HCT116 (cell line): ENCODE data around the gene SNUPN. TPM values are rescaled to one million over a fixed set of nuclear protein-coding genes. Genes with fewer than 3 reads are reported as not detected.
"Not testable (repeated sequence)": the region's sequence is repeated elsewhere in the genome, so short reads cannot be mapped to it uniquely, and the experiment has no call there.

Experiments used
- ATAC-seq: fragments of 200-7000 bp; cut with Tn5 transposase; 2 replicates; pipeline ENCODE4 v1.9.1; 2020; ENCODE audit warnings: mild to moderate bottlenecking, moderate library complexity
- BruUV-seq: library from RNA; stranded (reverse); fragments of 400-500 nt; replicated peaks from 2 replicates; lab custom pipeline; 2021; lab: Mats Ljungman, UMichigan
- CTCF ChIA-PET: fragments of 300-600 bp; sonication (Branson Sonifier 250); formaldehyde crosslinking; loops from one replicate; lab custom pipeline; 2021; ENCODE audit warnings: antibody characterized with exemption; lab: Charles Lee
- POLR2A ChIA-PET: fragments of 300-600, 350-600 bp; sonication (Branson Sonifier 250); formaldehyde crosslinking; loops from one replicate; lab custom pipeline; 2021; ENCODE audit warnings: antibody characterized with exemption; lab: Charles Lee
- RAD21 ChIA-PET, 2 experiments: fragments of 300-600 bp; sonication (Branson Sonifier 250); formaldehyde crosslinking; loops; one replicate each; lab custom pipeline; 2023; ENCODE audit warnings: low total read pairs in 2 of 2; ENCODE audit not compliant: uncharacterized antibody in 2 of 2, unreplicated experiment in 2 of 2, low non-redundant PET in 1 of 2; lab: Charles Lee
- DNase-seq: peaks from one replicate; pipeline ENCODE4 v3.0.0-alpha.2; 2010; ENCODE audit warnings: low read depth, low spot score
- H2AFZ ChIP-seq: fragments of 200-600 bp; shearing (Covaris generic), sonication (generic); 2 replicates; pipeline ENCODE4 v1.6.1; 2017; ENCODE audit warnings: low read depth, mixed run types, mixed read lengths, antibody characterized with exemption, low read length; ENCODE audit not compliant: poor library complexity, severe bottlenecking
- H3K27ac ChIP-seq: 2 replicates; pipeline ENCODE4 v1.5.1; 2012; ENCODE audit warnings: low read depth, low read length
- H3K27me3 ChIP-seq: fragments of 200-600 bp; sonication (generic); 2 replicates; pipeline ENCODE4 v1.6.1; 2016; ENCODE audit warnings: mixed run types, low read length, mixed read lengths; ENCODE audit not compliant: insufficient read depth
- H3K36me3 ChIP-seq, 2 experiments: fragments of 200-500 bp in 1 of 2; fragments of 200-600 bp in 1 of 2; sonication (Bioruptor generic) in 1 of 2; sonication (generic) in 1 of 2; 2 replicates each; pipeline versions ENCODE4 v1.5.1 to v1.6.1; 2014 to 2016; ENCODE audit warnings: low read length in 2 of 2, inconsistent platforms in 1 of 2, mixed read lengths in 1 of 2, mixed run types in 1 of 2; ENCODE audit not compliant: insufficient read depth in 2 of 2, control insufficient read depth in 1 of 2
- H3K4me1 ChIP-seq, 2 experiments: fragments of 200-600 bp in 1 of 2; sonication (generic) in 1 of 2; 2 replicates each; pipeline versions ENCODE4 v1.5.1 to v1.6.1; 2012 to 2017; ENCODE audit warnings: low read length in 2 of 2, inconsistent platforms in 1 of 2, mild to moderate bottlenecking in 1 of 2, mixed read lengths in 1 of 2, mixed run types in 1 of 2, moderate library complexity in 1 of 2; ENCODE audit not compliant: insufficient read depth in 2 of 2, control insufficient read depth in 1 of 2
- H3K4me2 ChIP-seq: fragments of 200-600 bp; sonication (generic); 2 replicates; pipeline ENCODE4 v1.6.1; 2017; ENCODE audit warnings: mixed run types, low read length, mixed read lengths
- H3K4me3 ChIP-seq, 2 experiments: fragments of 200-600 bp in 1 of 2; sonication (generic) in 1 of 2; replicated peaks in 1 of 2; 2 replicates each; pipeline ENCODE4 v1.5.1; 2011 to 2016; ENCODE audit warnings: low read length in 2 of 2, control low read depth in 1 of 2, low read depth in 1 of 2, mild to moderate bottlenecking in 1 of 2, mixed read lengths in 1 of 2, mixed run types in 1 of 2
- H3K79me2 ChIP-seq: fragments of 200-600 bp; sonication (generic); 2 replicates; pipeline ENCODE4 v1.6.1; 2017; ENCODE audit warnings: mild to moderate bottlenecking, mixed run types, low read length, moderate library complexity, mixed read lengths; ENCODE audit not compliant: insufficient read depth
- H3K9ac ChIP-seq: fragments of 200-600 bp; sonication (generic); 2 replicates; pipeline ENCODE4 v1.6.1; 2016; ENCODE audit warnings: low read length, mixed read lengths
- H3K9me2 ChIP-seq: fragments of 200-600 bp; sonication (generic), shearing (Covaris generic); 2 replicates; pipeline ENCODE4 v1.6.1; 2017; ENCODE audit warnings: mixed run types, mild to moderate bottlenecking, moderate library complexity; ENCODE audit not compliant: insufficient read depth
- H3K9me3 ChIP-seq, 2 experiments: fragments of 200-500 bp in 1 of 2; fragments of 200-600 bp in 1 of 2; sonication (Bioruptor generic) in 1 of 2; sonication (generic) in 1 of 2; 2 replicates each; pipeline ENCODE4 v1.6.1; 2014 to 2017; ENCODE audit warnings: low read length in 2 of 2, mixed read lengths in 2 of 2, inconsistent platforms in 1 of 2, low read depth in 1 of 2, mild to moderate bottlenecking in 1 of 2, mixed run types in 1 of 2, moderate library complexity in 1 of 2; ENCODE audit not compliant: control insufficient read depth in 1 of 2, insufficient read depth in 1 of 2
- H4K20me1 ChIP-seq: fragments of 200-600 bp; sonication (generic), shearing (Covaris generic); 2 replicates; pipeline ENCODE4 v1.6.1; 2017; ENCODE audit warnings: mixed run types, mild to moderate bottlenecking, moderate library complexity; ENCODE audit not compliant: insufficient read depth
- CEBPB ChIP-seq: IDR thresholded peaks from 2 replicates; pipeline ENCODE4 v1.6.1; 2012; ENCODE audit warnings: low read depth
- CTCF ChIP-seq, 3 experiments: fragments of 200-600 bp in 1 of 3; sonication (generic) in 1 of 3; IDR thresholded peaks in 2 of 3; conservative IDR thresholded peaks in 1 of 3; 2 replicates each; pipeline ENCODE4 v1.5.1; 2012 to 2017; ENCODE audit warnings: low read depth in 2 of 3, low read length in 2 of 3, antibody characterized with exemption in 1 of 3, borderline replicate concordance in 1 of 3, control low read depth in 1 of 3, mild to moderate bottlenecking in 1 of 3, mixed read lengths in 1 of 3, mixed run types in 1 of 3, moderate library complexity in 1 of 3; ENCODE audit not compliant: insufficient read depth in 1 of 3
- ELF1 ChIP-seq: IDR thresholded peaks from 2 replicates; pipeline ENCODE4 v1.6.1; 2012; ENCODE audit warnings: low read depth, borderline replicate concordance
- POLR2AphosphoS5 ChIP-seq: IDR thresholded peaks from 2 replicates; pipeline ENCODE4 v1.6.1; 2011; ENCODE audit warnings: mild to moderate bottlenecking, low read depth, low read length, moderate library complexity
- REST ChIP-seq: IDR thresholded peaks from 2 replicates; pipeline ENCODE4 v1.6.1; 2012; ENCODE audit warnings: low read depth
- SRF ChIP-seq: IDR thresholded peaks from 2 replicates; pipeline ENCODE4 v1.6.1; 2012; ENCODE audit warnings: low read depth
- TCF7L2 ChIP-seq: IDR thresholded peaks from 2 replicates; pipeline ENCODE4 v1.7.0; 2011; ENCODE audit warnings: borderline replicate concordance, inconsistent platforms; ENCODE audit not compliant: insufficient read depth, insufficient read length; ENCODE audit errors: extremely low read depth
- intact Hi-C: fragments of 100-400 bp; cut with micrococcal nuclease; formaldehyde crosslinking; loops from 2 replicates; pipeline ENCODE4 v1.10.0; 2022
- total RNA-seq: library from RNA; stranded (reverse); gene quantifications from one replicate; pipeline ENCODE4 v1.2.1, GENCODE V29; 2021; ENCODE audit not compliant: unreplicated experiment

Gene SNUPN
- total RNA-seq, 1 experiment from 2014 or later, result 29.8 TPM

GRCh38 chr15:75589071-75589470, 36.5 kb downstream of the SNUPN start:
- no TSS peak for BruUV-seq
- no peaks in the 10 kb centered on the region for H3K27me3 ChIP-seq
- no peaks in the 10 kb centered on the region for H3K9me2 ChIP-seq
- no peak for TF ChIP-seq ELF1
- TF ChIP-seq, all 23 proteins: peak for 0
- Histone ChIP-seq H3K4me1 (no peaks in the 10 kb centered on the region), H4K20me1 (no peaks in the 10 kb centered on the region), H3K9ac (no peak overlapping the region), H3K9me3 (no peaks in the 10 kb centered on the region), H3K27ac (no peak overlapping the region), H2AFZ (no peak overlapping the region), H3K36me3 (no peaks in the 10 kb centered on the region), H3K4me3 (no peak overlapping the region), H3K79me2 (no peaks in the 10 kb centered on the region), H3K4me2 (no peak overlapping the region)
- ATAC-seq, result no peak
- intact Hi-C loops, result no loop called here
- ChIA-PET CTCF (no interaction called here), POLR2A (no interaction called here), RAD21 (no interaction called here)
- DNase-seq, result no peak

GRCh38 chr15:75586422-75586821, 39.1 kb downstream of the SNUPN start:
- H4K20me1 ChIP-seq, H3K9me3 ChIP-seq, ATAC-seq, intact Hi-C loops, H3K27me3 ChIP-seq, CTCF ChIA-PET, H3K9me2 ChIP-seq, DNase-seq, H3K9ac ChIP-seq, H3K27ac ChIP-seq, POLR2A ChIA-PET, H3K4me2 ChIP-seq, H3K36me3 ChIP-seq, H3K79me2 ChIP-seq, H3K4me3 ChIP-seq, H2AFZ ChIP-seq, BruUV-seq, H3K4me1 ChIP-seq, RAD21 ChIA-PET: not testable (repeated sequence)

- Histone ChIP-seq H3K27me3 (no peaks in the 10 kb centered on the region), H3K4me1 (peaks cover 5 to 7% of the 10 kb centered on the region in 2 experiments), H3K36me3 (no peaks in the 10 kb centered on the region), H2AFZ (no peak overlapping the region), H3K9ac (no peak overlapping the region), H3K9me3 (no peaks in the 10 kb centered on the region), H3K27ac (no peak overlapping the region), H3K4me3 (no peak overlapping the region), H3K4me2 (no peak overlapping the region), H3K79me2 (no peaks in the 10 kb centered on the region), H4K20me1 (no peaks in the 10 kb centered on the region), H3K9me2 (no peaks in the 10 kb centered on the region)
- ATAC-seq (no peak), DNase-seq (no peak)
- RAD21 ChIA-PET, result no interaction called here
- intact Hi-C loops, result no loop called here
- POLR2A ChIA-PET, result interaction anchor here (0.7 kb wide), 1 partner anchor 499 kb away, joined by 3 read pairs; no protein-coding TSS in a partner anchor
- CTCF ChIA-PET, result interaction anchor here (1.5 kb wide), 1 partner anchor 75 kb away, joined by 3 read pairs; no protein-coding TSS in a partner anchor
- BruUV-seq, result no TSS peak
- TF ChIP-seq REST (no peak), SRF (no peak), POLR2AphosphoS5 (no peak), TCF7L2 (no peak), CTCF (IDR thresholded peaks at IDR 0.05 in 2 of 3, conservative IDR thresholded peaks at IDR 0.05 in 1 of 3; ENCODE audit: borderline replicate concordance in 1 of 3, insufficient read depth in 1 of 3, low read depth in 2 of 3, low read length in 2 of 3) (no peak), CEBPB (no peak)
Measured at GRCh38 chr15:75584121-75584520, 41.4 kb downstream of the SNUPN start.
